GM18951 (cell line): ENCODE results near the gene FNDC3B.
"Not testable (repeated sequence)": the region's sequence is repeated elsewhere in the genome, so short reads cannot be mapped to it uniquely, and the experiment has no call there.

Experiments
- POLR2A ChIP-seq: IDR thresholded peaks from 4 replicates; pipeline ENCODE4 v1.6.1; 2011; ENCODE audit warnings: mild to moderate bottlenecking; ENCODE audit not compliant: insufficient read length, insufficient read depth; ENCODE audit errors: extremely low read depth
- in situ Hi-C: fragments of 300-500 bp; cut with MboI; formaldehyde crosslinking; loops from one replicate; pipeline ENCODE4 v1.12.0; 2022; ENCODE audit warnings: low sequenced_read_pairs, mixed read lengths, inconsistent platforms; ENCODE audit not compliant: unreplicated experiment

FNDC3B gene

DNA sequence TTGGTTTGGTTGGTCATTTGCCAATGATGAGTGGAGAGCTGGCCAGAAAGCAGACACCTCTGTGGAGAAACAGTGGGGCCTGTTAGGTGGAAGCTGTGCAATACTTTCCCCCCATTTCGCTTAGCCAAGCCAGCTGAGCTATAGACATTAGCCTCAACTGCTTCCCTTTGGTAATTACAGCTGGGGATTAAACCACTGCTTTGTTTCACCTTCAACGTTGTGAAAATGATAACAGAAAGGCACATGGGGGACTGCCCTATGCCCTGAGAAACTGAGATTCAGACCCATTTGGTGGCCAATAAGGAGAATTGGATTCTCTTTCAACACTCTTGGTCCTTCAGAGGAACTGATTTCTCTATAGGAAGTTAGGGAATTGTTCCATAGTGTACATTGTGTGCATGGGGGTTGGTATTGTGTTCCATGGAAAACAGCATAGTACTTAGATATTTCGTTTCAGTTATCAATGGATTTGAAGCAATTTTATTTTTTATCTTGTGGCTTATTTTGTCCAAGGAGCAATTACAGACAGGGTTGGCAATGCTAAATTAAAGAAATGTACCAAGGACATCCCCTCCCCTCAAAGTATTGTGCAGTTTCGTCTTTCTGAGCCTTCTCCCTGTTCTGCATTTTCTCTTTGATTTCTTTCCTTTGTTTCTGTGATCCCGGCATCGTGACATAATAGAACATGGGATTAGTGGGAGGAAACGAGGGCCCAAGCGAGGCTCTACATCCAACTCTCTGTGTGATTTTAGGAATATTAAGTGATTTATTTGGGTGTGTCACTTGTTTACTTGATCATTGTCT is 194.3 kb downstream of the FNDC3B start:
- TF ChIP-seq POLR2A = no peak
- in situ Hi-C loops = no loop called here

DNA sequence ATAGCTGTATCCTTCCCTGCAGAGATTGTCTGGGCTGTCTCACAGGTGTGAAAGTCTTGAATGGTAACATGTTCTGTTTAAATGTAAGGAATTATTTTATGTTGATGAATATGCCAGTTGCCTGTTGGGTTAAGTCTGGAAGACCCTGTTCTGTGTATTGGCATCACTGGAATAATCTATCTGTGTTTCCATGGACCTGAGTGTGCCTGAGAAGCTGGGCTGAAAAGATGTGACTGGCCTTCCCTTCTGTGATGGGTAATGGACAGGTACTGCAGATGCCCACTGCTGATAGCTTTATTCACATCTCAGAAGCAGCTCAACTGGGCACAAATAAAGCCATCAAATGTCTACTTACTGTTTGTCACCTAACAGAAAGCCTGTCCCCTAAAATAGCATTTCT is 196.3 kb downstream of the FNDC3B start:
- no peak for TF ChIP-seq POLR2A
- in situ Hi-C loops = no loop called here

DNA sequence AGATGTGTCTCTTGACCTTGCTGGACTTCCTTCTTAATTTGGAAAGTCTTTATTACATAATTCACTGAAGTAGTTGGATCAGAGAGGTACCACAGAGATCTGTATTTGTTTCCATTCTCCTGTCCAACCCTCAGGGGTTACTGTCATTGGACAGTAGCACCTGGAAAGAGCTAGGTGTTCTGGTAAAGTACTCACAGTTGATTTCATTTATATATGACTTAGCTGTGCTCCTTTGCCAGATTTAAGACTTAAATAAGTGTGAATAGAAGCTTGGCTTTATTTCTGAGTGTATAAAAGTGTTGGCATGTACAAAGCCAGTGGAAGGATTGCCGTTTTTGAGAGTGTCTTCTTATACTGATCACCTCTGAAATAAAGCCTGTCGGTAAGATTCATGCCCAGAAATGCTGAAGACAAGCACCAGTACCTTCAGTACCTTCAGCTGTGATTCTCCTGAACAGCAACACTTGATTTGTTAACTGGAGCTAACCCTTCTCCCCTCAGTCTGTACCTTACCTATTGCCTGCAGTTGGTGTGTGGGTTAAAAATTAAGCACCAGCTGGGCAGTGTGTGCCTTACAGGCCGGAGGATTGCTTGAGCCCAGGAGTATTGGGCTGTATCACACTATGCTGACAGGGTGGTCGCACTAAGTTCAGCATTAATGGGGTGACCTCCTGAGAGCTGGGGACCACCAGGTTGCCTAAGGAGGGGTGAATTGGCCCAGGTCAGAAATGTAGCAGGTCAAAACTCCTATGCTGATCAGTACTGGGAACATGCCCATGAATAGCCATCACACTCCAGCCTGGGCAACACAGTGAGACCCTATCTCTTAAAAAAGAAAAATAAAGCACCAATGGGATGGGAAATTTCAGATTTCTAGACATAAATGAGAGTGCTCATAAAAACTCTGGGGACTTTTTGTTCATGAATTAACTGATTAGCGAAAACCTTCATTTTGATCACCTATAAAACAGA is 197.7 kb downstream of the FNDC3B start:
- in situ Hi-C loops = no loop called here
- no peak for TF ChIP-seq POLR2A

DNA sequence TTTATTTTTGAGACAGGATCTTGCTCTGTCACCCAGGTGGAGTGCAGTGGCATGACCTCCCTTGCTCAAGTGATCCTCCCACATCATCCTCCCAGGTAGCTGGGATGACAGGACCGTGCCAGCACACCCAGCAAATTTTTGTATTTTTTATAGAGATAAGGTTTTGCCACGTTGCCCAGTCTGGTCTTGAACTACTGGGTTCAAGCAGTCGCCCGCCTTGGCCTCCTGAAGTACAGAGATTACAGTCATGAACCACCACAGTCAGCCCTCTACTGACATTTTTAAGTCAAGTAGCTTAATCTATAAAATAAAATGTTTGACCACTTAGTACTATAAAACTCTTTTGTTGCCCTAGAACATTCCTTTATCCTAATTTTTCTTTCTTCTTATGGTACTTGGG is 198.8 kb downstream of the FNDC3B start:
- in situ Hi-C loops = no loop called here

DNA sequence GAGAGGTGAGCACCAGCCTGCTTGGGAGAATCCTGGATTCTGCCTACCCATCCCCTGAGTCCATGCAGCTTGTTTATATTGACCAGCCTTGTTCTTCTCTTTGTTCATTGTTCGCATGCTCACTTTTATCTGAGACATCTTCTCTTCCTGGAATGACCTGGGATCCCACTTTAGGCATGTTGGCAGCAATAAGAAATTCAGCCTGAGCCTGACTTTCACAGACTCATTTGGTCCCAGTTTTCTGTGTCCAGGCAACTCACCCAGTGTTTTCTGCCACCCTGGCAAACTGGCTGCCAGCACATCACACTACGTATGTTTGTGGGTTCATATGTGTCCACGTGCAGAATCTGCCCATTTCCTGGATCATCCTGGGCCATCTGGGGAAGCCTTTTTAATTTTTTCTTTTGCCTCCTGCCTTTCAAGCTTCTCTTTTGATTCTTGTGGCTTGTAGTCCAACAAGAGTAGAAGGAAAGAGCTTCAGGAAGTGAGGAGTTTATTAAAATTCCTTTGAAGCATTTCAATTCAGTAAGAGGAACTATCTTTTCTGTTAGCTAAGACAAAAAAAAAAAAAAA is 199.9 kb downstream of the FNDC3B start:
- TF ChIP-seq POLR2A = no peak
- in situ Hi-C loops = no loop called here

More for the DNA sequence above, 198.8 kb downstream of the FNDC3B start:
- TF ChIP-seq POLR2A = no peak

DNA sequence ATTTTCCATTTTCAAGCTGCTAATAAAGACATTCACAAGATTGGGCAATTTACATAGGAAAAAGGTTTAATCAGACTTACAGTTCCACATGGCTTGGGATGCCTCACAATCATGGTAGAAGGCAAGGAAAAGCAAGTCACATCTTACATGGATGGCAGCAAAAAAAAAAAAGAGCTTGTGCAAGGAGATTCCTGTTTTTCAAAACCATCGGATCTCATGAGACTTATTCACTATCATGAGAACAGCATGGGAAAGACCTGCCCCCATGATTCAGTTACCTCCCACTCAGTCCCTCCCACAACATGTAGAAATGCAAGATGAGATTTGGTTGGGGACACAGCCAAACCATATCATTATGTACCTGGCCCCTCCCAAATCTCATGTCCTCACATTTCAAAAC is 202.0 kb downstream of the FNDC3B start:
- in situ Hi-C loops = no loop called here
- no peak for TF ChIP-seq POLR2A

DNA sequence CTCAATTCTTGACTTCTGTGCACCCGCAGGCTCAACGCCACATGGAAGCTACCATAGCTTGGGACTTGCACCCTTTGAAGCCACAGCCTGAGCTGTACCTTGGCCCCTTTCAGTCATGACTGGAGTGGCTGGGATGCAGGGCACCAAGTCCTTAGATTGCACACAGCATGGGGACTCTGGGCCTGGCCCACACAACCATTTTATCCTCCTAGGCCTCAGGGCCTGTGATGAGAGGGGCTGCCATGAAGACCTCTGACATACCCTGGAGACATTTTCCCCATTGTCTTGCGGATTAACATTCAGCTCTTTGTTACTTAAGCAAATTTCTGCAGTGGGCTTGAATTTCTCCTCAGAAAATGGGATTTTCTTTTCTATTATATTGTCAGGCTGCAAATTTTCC is 203.1 kb downstream of the FNDC3B start:
- in situ Hi-C loops = not testable (repeated sequence)

DNA sequence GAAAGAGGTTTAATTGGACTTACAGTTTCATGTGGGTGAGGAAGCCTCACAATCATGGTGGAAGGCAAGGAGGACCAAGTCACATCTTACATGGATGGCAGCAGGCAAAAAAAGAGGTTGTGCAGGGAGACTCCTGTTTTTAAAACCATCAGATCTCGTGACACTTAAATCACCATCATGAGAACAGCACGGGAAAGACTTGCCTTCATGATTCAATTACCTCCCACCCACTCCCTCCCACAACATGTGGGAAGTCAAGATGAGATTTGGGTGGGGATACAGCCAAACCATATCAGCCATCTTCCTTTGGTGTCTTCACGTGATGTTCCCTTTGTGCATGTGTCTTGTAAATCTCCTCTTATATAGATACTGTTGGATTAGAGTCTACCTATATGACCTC is 204.0 kb downstream of the FNDC3B start:
- in situ Hi-C loops = not testable (repeated sequence)

DNA sequence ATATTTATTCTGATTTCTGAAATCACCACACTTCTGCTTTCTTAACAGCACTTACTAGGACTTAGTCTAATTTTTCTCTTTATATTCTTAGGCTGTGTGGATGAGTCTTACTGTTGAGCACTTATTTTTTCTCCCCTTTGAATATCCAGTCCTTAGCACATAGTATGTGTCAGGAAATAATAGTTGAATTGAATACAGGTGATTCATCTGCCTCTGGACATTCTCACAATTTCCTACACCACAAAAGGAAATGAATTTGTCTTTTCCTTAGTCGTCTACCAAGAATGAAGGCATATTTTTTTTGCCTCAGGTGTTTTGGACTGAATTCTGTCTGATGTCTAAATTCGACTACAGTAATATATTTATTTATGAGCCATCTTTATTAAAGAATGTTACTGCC is 204.6 kb downstream of the FNDC3B start:
- in situ Hi-C loops = no loop called here
- no peak for TF ChIP-seq POLR2A

DNA sequence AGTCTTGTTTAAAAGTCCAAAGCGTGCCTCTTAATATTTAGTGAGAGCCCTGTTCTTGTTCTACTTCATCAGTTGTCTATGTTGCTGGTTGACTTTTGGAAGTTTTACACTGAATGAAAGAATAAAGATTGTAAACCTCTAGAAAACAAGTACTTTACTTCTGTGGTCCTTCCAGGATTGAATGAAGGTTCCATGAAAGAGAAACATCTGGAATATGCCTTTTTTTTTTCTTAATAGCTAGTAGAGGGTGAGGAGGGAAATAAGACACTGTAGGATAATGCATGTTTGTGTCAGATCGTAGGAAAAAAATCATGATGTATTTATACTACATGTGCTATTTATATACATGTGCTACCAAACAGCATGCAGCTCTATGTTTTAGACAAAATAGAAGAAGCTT is 205.9 kb downstream of the FNDC3B start:
- TF ChIP-seq POLR2A = no peak

DNA sequence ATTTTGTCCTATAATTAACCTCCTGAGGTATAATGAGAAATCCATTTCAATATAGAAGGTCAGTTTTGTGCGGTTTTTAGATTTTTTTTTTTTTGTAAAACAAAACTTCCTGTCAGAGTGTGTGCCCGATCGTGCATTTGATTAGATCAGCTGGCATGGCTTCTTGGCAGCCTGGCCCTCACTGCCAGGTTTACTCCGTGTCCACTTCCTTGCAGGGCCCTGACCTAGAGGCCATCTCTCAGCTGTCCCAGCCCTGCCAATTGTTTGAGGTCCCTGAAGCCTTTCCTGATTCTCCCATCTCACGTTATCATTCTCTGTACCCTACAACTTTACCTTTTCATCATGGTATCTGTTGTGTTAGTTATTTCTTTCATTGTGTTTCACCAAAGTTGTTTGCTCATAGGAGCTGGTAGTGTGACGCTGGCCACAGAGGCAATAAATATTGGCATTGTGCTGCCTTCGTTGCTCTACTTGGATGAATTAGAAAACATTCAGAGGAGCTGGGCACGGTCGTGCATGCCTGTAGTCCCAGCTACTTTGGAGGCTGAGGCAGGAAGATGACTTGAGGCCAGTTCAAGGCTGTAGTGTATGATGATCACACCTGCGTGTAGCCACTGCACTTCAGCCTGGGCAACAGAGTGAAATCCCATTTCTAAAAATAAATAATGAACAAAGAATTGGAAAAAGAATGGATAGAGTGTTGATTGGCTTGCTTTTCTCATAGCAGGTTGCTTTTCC is 206.9 kb downstream of the FNDC3B start:
- no peak for TF ChIP-seq POLR2A
- in situ Hi-C loops = no loop called here

More for the DNA sequence above, 205.9 kb downstream of the FNDC3B start:
- in situ Hi-C loops = no loop called here

DNA sequence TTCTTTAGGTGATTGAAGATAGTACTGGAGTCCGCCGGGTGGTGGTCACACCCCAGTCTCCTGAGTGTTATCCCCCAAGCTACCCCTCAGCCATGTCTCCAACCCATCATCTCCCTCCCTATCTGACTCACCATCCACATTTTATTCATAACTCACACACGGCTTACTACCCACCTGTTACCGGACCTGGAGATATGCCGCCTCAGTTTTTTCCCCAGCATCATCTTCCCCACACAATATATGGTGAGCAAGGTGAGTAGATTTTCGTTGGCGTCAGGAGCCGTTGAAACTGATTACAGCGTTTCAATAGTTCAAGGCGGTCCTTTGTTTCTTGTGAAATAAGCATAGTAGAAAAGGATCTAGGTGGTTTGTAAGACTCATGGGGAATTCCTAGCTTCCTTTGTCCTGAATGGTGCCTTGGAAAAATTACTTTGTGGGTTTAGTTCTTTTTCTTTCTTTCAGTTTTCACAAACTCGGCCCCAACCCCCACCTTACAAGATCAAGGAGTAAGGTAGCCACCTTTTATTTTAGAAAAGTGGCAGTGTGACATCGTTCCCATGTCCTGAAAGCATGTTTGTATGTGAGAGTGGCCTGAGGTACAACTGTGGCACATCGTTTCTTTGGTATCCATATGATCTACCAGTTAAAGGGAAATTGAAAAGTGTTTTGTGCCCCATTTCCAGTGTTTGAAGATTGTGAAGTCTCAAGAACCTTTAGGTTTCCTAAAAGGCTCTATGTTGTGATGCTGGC is 208.3 kb downstream of the FNDC3B start:
- no peak for TF ChIP-seq POLR2A
- in situ Hi-C loops = no loop called here
